Tibial artery (tissue), 4 donors: ENCODE results near the gene CARD10.

Source experiments
- DNase-seq, 2 donors: peaks; one replicate each; pipeline ENCODE4 v3.0.0-alpha.2; 2019
- H3K27ac ChIP-seq, 2 donors: fragments of 200-600 bp; sonication (generic) in 1 of 2; 1 replicate in 1 of 2; 2 replicates in 1 of 2; pipeline ENCODE4 v1.5.1; 2018 to 2019; ENCODE audit warnings: mild to moderate bottlenecking in 1 of 2
- H3K27me3 ChIP-seq, 2 donors: fragments of 200-600 bp; sonication (generic) in 1 of 2; one replicate each; pipeline versions ENCODE4 v1.5.1 to v1.6.0; 2016 to 2019
- H3K36me3 ChIP-seq, 3 donors: fragments of 200-600 bp; sonication (generic) in 2 of 3; one replicate each; pipeline ENCODE4 v1.5.1; 2016 to 2019; ENCODE audit warnings: mild to moderate bottlenecking in 2 of 3
- H3K4me1 ChIP-seq, 4 donors: fragments of 200-600 bp; sonication (generic) in 2 of 4; 1 replicate in 3 of 4; 2 replicates in 1 of 4; pipeline ENCODE4 v1.5.1; 2016 to 2019
- H3K4me3 ChIP-seq, 2 donors: fragments of 200-600 bp; sonication (generic) in 1 of 2; 1 replicate in 1 of 2; 2 replicates in 1 of 2; pipeline ENCODE4 v1.5.1; 2018 to 2019; ENCODE audit warnings: mild to moderate bottlenecking in 2 of 2
- H3K9me3 ChIP-seq, 3 donors: fragments of 200-600 bp; sonication (generic) in 1 of 3; one replicate each; pipeline ENCODE4 v1.5.1; 2016 to 2019
- CTCF ChIP-seq, 2 experiments: fragments of 200-600 bp in 1 of 2; fragments of 450-650 bp in 1 of 2; IDR thresholded peaks; one replicate each; pipeline ENCODE4 v1.5.1; 2017 to 2019; ENCODE audit warnings: antibody characterized with exemption in 2 of 2, mild to moderate bottlenecking in 1 of 2, moderate library complexity in 1 of 2
- intact Hi-C: fragments of 100-400 bp; cut with DNase I; formaldehyde crosslinking; loops from one replicate; pipeline ENCODE4 v1.15.0; 2023; ENCODE audit warnings: low total_unique reads

Gene CARD10

GRCh38 chr22:37451218-37451617, 68.0 kb downstream of the CARD10 start:
- peaks cover 0 to 7% (median 2%) of the 10 kb centered on the region in 4 donors for H3K4me1 ChIP-seq
- no peak for DNase-seq
- intact Hi-C loops, result no loop called here

GRCh38 chr22:37449331-37450001, 69.7 kb downstream of the CARD10 start:
- DNase-seq, result no peak
- peaks cover 0 to 4% (median 0%) of the 10 kb centered on the region in 3 donors for H3K9me3 ChIP-seq
- intact Hi-C loops, result no loop called here
- no peaks in the 10 kb centered on the region for H3K4me1 ChIP-seq
- no peaks in the 10 kb centered on the region for H3K36me3 ChIP-seq
- TF ChIP-seq CTCF (IDR thresholded peaks at IDR 0.05), result no peak
- H3K27ac ChIP-seq, result no peak overlapping the region
- H3K27me3 ChIP-seq, result peaks cover 0 to 65% of the 10 kb centered on the region in 2 donors
- H3K4me3 ChIP-seq, result no peak overlapping the region

More at GRCh38 chr22:37451218-37451617, 68.0 kb downstream of the CARD10 start:
- H3K4me3 ChIP-seq, result no peak overlapping the region
- TF ChIP-seq CTCF (IDR thresholded peaks at IDR 0.05), result no peak
- H3K27me3 ChIP-seq, result peaks cover 0 to 67% of the 10 kb centered on the region in 2 donors
- no peaks in the 10 kb centered on the region for H3K36me3 ChIP-seq
- no peak overlapping the region for H3K27ac ChIP-seq
- peaks cover 0 to 4% (median 0%) of the 10 kb centered on the region in 3 donors for H3K9me3 ChIP-seq

- no peaks in the 10 kb centered on the region for H3K36me3 ChIP-seq
- H3K27ac ChIP-seq, result no peak overlapping the region
- intact Hi-C loops, result no loop called here
- peaks cover 0 to 4% (median 0%) of the 10 kb centered on the region in 3 donors for H3K9me3 ChIP-seq
- H3K4me3 ChIP-seq, result no peak overlapping the region
- TF ChIP-seq CTCF (IDR thresholded peaks at IDR 0.05), result no peak
- H3K27me3 ChIP-seq, result peaks cover 0 to 59% of the 10 kb centered on the region in 2 donors
- H3K4me1 ChIP-seq, result no peaks in the 10 kb centered on the region
- DNase-seq, result no peak
Observed at GRCh38 chr22:37448516-37449127, 70.6 kb downstream of the CARD10 start.

- peaks cover 0 to 51% of the 10 kb centered on the region in 2 donors for H3K27me3 ChIP-seq
Observed at GRCh38 chr22:37445501-37445900, 73.7 kb downstream of the CARD10 start.

GRCh38 chr22:37443977-37444376, 75.2 kb downstream of the CARD10 start:
- intact Hi-C loops, result no loop called here
- TF ChIP-seq CTCF (IDR thresholded peaks at IDR 0.05), result no peak
- peaks cover 0 to 48% of the 10 kb centered on the region in 2 donors for H3K27me3 ChIP-seq

More at GRCh38 chr22:37445501-37445900, 73.7 kb downstream of the CARD10 start:
- no peaks in the 10 kb centered on the region for H3K36me3 ChIP-seq
- no peak overlapping the region for H3K4me3 ChIP-seq
- H3K27ac ChIP-seq, result no peak overlapping the region
- H3K9me3 ChIP-seq, result peaks cover 0 to 11% (median 9%) of the 10 kb centered on the region in 3 donors
- no peaks in the 10 kb centered on the region for H3K4me1 ChIP-seq
- DNase-seq, result no peak
- intact Hi-C loops, result no loop called here
- no peak for TF ChIP-seq CTCF (IDR thresholded peaks at IDR 0.05)

More at GRCh38 chr22:37443977-37444376, 75.2 kb downstream of the CARD10 start:
- H3K36me3 ChIP-seq, result no peaks in the 10 kb centered on the region
- no peak for DNase-seq
- no peak overlapping the region for H3K4me3 ChIP-seq
- H3K4me1 ChIP-seq, result no peaks in the 10 kb centered on the region
- peaks cover 0 to 12% (median 11%) of the 10 kb centered on the region in 3 donors for H3K9me3 ChIP-seq
- no peak overlapping the region for H3K27ac ChIP-seq
